ENCODE data around the gene ZNF316. TPM values are rescaled to one million over a fixed set of nuclear protein-coding genes. Genes with fewer than 3 reads are reported as not detected.

ZNF316 gene
- total RNA-seq, 1 donor from 2014 or later = 60.3 TPM

DNA sequence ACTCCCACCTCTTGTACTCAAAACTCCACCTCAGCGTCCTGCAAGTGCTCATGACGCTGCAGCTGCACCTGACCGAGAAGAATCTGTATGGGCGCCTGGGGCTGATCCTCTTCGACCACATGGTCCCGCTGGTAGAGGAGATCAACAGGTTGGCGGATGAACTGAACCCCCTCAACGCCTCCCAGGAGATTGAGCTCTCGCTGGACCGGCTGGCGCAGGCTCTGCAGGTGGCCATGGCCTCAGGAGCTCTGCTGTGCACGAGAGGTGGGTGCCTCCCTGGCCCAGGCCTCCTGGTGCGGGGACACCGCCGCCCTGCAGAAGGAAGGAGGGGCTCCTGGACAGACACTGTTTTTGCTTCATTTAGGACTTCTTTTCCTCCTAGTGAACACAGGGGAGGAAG, 37.0 kb upstream of the ZNF316 start:
- TF ChIP-seq, protein P1, sequence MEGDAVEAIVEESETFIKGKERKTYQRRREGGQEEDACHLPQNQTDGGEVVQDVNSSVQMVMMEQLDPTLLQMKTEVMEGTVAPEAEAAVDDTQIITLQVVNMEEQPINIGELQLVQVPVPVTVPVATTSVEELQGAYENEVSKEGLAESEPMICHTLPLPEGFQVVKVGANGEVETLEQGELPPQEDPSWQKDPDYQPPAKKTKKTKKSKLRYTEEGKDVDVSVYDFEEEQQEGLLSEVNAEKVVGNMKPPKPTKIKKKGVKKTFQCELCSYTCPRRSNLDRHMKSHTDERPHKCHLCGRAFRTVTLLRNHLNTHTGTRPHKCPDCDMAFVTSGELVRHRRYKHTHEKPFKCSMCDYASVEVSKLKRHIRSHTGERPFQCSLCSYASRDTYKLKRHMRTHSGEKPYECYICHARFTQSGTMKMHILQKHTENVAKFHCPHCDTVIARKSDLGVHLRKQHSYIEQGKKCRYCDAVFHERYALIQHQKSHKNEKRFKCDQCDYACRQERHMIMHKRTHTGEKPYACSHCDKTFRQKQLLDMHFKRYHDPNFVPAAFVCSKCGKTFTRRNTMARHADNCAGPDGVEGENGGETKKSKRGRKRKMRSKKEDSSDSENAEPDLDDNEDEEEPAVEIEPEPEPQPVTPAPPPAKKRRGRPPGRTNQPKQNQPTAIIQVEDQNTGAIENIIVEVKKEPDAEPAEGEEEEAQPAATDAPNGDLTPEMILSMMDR (IDR thresholded peaks at IDR 0.05) = no peak
- H3K4me3 ChIP-seq = no peak overlapping the region
- H3K9me3 ChIP-seq = no peaks in the 10 kb centered on the region
- intact Hi-C loops (cut with DNase I) = no loop called here
- H3K36me3 ChIP-seq = peaks cover 82 to 97% of the 10 kb centered on the region in 2 donors
- H3K27ac ChIP-seq = no peak overlapping the region
- H3K27me3 ChIP-seq = no peaks in the 10 kb centered on the region
- no peak for DNase-seq (ENCODE audit: low spot score in 2 of 2)
- no peaks in the 10 kb centered on the region for H3K4me1 ChIP-seq

DNA sequence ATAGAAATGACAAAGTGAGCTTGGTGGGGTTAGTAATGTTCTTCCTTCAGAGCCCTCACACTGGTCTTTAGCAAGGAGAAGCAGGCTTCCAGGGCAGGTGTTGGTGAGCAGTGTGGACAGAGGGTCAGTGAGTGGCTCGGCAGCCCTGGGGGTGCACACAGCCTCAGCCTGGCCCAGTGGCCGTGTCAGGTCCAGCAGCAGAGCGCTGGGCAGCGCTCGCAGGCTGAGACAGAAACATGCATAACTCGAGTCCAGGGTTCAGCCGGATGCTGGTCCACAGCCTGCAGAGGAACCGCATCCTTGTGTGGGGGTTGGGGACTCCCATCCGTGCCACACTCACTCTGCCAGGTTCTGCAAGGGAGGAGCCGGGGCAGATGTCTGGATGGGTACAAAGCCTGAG, 32.7 kb upstream of the ZNF316 start:
- intact Hi-C loops (cut with DNase I) = no loop called here
- Histone ChIP-seq H3K36me3 (peaks cover 47 to 98% of the 10 kb centered on the region in 2 donors), H3K4me3 (no peak overlapping the region), H3K4me1 (no peaks in the 10 kb centered on the region), H3K27me3 (no peaks in the 10 kb centered on the region), H3K9me3 (no peaks in the 10 kb centered on the region), H3K27ac (no peak overlapping the region)
- no peak for DNase-seq (ENCODE audit: low spot score in 2 of 2)
- TF ChIP-seq, protein P1 (IDR thresholded peaks at IDR 0.05) = no peak

DNA sequence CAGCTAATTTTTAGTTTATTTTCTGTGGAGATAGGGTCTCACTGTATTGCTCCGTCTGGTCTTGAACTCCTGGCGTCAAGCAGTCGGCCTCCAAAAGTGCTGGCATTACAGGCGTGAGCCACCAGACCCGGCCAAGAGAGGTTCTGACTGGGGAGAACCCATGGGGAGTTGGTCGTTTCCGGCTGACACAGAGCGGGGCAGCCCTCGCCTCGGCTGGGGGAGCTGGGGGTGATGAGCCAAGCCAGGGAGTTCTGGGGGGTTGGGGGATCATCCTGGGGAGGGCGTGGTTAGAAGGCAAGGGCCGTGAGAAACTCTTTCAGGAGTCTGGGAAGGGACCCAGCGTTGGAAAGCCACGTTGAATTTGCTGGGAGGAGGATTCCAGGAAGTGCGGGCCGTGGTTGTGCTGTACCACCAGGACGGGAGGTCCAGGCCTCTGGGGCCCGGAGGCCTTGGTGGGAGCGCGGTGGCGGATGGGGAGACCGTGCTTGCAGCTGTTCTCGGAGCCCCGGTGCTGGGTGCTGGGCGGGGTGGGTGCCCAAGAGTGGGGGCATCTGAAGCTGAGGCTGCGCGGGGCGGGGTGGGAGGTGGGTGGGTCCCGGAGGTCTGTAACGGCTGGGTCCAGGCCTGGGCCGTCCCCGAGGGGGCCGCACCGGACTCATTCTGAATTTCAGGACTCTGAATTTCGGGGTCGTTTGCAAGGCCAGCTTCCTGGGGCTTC, 30.1 kb upstream of the ZNF316 start:
- no peak for DNase-seq (ENCODE audit: low spot score in 2 of 2)
- TF ChIP-seq, protein P1 (IDR thresholded peaks at IDR 0.05) = no peak
- Histone ChIP-seq H3K9me3 (no peaks in the 10 kb centered on the region), H3K27ac (no peak overlapping the region), H3K4me1 (no peaks in the 10 kb centered on the region), H3K36me3 (peaks cover 25 to 73% of the 10 kb centered on the region in 2 donors), H3K27me3 (no peaks in the 10 kb centered on the region), H3K4me3 (no peak overlapping the region)
- intact Hi-C loops (cut with DNase I) = no loop called here

DNA sequence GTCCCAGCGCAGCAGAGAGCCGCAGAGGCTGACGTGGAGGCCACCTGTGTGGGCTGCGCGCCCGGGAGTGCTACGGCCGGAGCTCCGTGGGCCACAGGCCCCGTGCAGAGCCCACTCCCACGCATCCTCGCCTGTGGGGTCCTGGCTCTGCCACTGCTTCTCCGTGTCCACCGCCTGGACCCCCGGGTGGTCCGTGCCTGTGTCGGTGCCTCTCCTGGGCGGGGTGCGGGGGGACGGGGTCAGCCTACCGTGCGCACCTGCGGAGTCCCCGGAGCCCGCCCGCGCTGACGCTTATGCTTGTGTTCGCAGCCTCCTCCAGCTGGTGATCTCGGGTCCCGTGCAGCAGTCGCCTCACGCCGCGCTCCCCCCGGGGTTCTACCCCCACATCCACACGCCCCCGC, 29.5 kb upstream of the ZNF316 start:
- Histone ChIP-seq H3K36me3 (peaks cover 18 to 67% of the 10 kb centered on the region in 2 donors), H3K27me3 (no peaks in the 10 kb centered on the region), H3K4me3 (no peak overlapping the region), H3K27ac (no peak overlapping the region), H3K4me1 (no peaks in the 10 kb centered on the region), H3K9me3 (no peaks in the 10 kb centered on the region)
- no peak for DNase-seq (ENCODE audit: low spot score in 2 of 2)
- intact Hi-C loops (cut with DNase I) = no loop called here
- TF ChIP-seq, protein P1 (IDR thresholded peaks at IDR 0.05) = no peak

DNA sequence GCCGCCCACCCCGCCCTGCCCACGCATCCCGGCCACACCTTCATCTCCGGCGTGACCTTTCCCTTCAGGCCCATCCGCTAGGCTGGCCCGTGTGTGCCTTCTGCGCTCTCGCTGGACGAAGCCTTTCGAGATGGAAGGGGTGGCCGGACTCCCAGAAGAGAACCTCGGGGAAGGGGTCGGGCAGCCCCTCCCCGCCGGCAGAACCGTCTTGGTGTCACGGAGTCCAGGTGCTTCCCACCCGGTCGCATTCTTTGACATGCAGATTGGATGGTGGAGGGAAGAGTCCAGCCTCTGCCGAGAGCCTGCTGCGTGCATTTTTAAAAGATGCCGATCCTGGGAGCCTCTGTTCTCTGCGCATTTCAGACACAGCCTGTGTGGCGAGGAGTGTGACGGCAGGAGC, 29.0 kb upstream of the ZNF316 start:
- Histone ChIP-seq H3K27ac (no peak overlapping the region), H3K9me3 (no peaks in the 10 kb centered on the region), H3K4me1 (no peaks in the 10 kb centered on the region), H3K4me3 (no peak overlapping the region), H3K36me3 (peaks cover 15 to 63% of the 10 kb centered on the region in 2 donors), H3K27me3 (no peaks in the 10 kb centered on the region)
- intact Hi-C loops (cut with DNase I) = no loop called here
- no peak for DNase-seq (ENCODE audit: low spot score in 2 of 2)
- TF ChIP-seq, protein P1 (IDR thresholded peaks at IDR 0.05) = no peak
